ENCODE results near the gene KLRB1. TPM values are rescaled to one million over a fixed set of nuclear protein-coding genes. Genes with fewer than 3 reads are reported as not detected.
"Not testable (repeated sequence)": the region's sequence is repeated elsewhere in the genome, so short reads cannot be mapped to it uniquely, and the experiment has no call there.

KLRB1 gene
- polyA plus RNA-seq: 5.7 TPM

- Mint-ChIP-seq H3K27ac (peak within 1 kb of the TSS in 1 of 3 donors; percentile 43), H3K9me3 (no peaks in the 10 kb centered on the region), H3K36me3 (peaks cover 3% of the 10 kb centered on the region), H3K4me3 (peak within 1 kb of the TSS in 1 of 4 donors; percentile 70), H3K27me3 (no peaks in the 10 kb centered on the region), H3K4me1 (peaks cover 0 to 4% (median 2%) of the 10 kb centered on the region in 3 donors)
These were observed at the start of gene KLRB1 for GRCh38 chr12:9607716-9608115. Gene KLRB1, minus strand, starts transcription at chr12:9607916. Its CDS starts 77 bp downstream, at chr12:9607839.

- H3K4me1 Mint-ChIP-seq: peaks cover 51 to 63% (median 56%) of the 10 kb centered on the region in 3 donors
- H3K27me3 Mint-ChIP-seq: no peaks in the 10 kb centered on the region
- H3K9me3 Mint-ChIP-seq: no peaks in the 10 kb centered on the region
- H3K4me3 Mint-ChIP-seq: peak overlapping the region; percentile 69 to 99 (median 82)
- peaks cover 12% of the 10 kb centered on the region for H3K36me3 Mint-ChIP-seq
- H3K27ac Mint-ChIP-seq: peak overlapping the region; percentile 86 to 99 (median 99)
These were observed 43.6 kb upstream of the KLRB1 start for GRCh38 chr12:9651265-9651729.

DNA sequence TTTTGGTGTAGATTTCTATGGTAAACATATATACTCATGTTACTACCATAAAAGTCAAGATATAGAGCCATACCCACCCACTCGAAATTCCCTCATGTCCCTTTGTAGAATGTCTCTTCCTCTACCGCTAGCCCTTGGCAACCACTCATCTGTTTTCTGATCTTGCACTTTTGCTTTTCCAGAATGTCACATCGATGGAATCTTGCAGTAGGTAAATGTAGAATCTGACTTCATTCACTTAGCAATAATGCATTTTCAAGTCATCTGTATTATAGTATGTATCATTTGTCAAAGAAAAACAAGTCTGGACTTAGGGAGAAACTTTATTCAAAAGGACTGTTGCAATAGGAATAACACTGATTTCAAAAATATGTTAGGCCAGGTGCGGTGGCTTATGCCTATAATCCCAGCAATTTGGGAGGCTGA lies 42.4 kb upstream of the KLRB1 start:
- Mint-ChIP-seq H3K27me3 (no peaks in the 10 kb centered on the region), H3K9me3 (peaks cover 0 to 3% (median 1%) of the 10 kb centered on the region in 3 donors), H3K4me1 (peaks cover 45 to 52% (median 49%) of the 10 kb centered on the region in 3 donors), H3K4me3 (peak overlapping the region; percentile 95 to 100 (median 99)), H3K27ac (peak overlapping the region; percentile 86 to 99 (median 99)), H3K36me3 (peaks cover 7% of the 10 kb centered on the region)

DNA sequence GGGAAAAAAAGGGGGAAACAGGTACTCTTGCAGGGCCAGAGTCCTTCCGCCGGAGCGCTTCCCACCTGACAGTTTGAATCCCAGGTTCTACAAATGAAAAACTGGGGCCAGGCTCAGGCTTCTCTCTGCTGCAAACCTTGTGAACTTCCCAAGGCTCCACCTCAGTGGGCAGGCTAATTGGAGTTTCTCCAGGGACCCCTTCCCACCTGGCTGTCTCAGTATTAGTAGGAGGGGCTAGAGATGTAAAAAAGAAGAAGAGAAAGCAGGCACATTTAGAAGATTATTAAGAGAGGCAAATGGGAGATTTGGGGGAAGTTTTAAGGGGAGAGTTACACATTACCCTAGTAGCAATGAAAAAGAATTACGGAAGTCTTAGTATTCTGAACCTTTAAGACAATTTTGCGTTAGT lies 41.8 kb upstream of the KLRB1 start:
- peaks cover 0 to 4% (median 3%) of the 10 kb centered on the region in 3 donors for H3K9me3 Mint-ChIP-seq
- H3K4me1 Mint-ChIP-seq: peaks cover 41 to 49% (median 44%) of the 10 kb centered on the region in 3 donors
- H3K36me3 Mint-ChIP-seq: peaks cover 7% of the 10 kb centered on the region
- peak overlapping the region; percentile 86 to 99 (median 99) for H3K27ac Mint-ChIP-seq
- peak overlapping the region; percentile 95 to 100 (median 99) for H3K4me3 Mint-ChIP-seq
- no peaks in the 10 kb centered on the region for H3K27me3 Mint-ChIP-seq

DNA sequence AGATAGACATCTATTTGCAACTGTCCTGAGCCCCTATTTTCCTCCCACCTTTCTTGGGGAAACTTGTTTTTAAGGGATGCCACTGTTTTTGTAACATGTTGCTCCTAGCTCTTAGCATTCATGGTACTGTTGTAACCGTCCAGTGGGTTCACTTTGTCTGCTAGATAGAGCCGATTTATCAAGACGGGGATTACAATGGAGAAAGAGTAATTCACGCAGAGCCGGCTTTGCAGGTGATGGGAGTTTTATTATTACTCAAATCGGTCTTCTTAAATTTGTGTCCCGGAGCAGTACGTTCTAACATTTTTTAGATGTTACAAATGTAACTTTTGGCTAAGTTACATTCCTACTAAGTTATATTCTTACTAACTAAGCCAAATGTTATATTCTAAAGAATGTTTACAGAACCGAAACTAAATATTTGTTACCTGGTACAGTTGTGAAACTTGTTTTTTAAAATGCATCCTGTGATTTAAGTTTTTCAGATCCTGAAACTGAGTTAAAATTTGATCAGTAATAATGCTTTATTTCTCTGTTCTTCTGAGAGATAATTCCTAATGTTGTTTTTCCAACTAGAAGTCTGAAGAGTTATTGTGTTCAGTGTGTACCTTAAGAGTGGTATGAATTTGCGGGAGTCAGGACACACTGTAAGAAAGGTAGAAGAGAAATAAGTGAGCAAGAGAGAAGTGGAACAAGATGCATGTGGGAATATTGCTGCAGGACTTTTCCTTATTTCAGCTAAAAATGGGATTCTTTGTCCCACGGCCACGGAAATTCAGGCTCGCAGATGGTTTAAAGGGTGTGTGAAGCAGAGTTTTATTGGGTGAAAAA lies 41.2 kb upstream of the KLRB1 start:
- peaks cover 38 to 49% (median 44%) of the 10 kb centered on the region in 3 donors for H3K4me1 Mint-ChIP-seq
- no peaks in the 10 kb centered on the region for H3K27me3 Mint-ChIP-seq
- H3K36me3 Mint-ChIP-seq: peaks cover 4% of the 10 kb centered on the region
- peak overlapping the region; percentile 95 to 100 (median 99) for H3K4me3 Mint-ChIP-seq
- peaks cover 0 to 4% (median 3%) of the 10 kb centered on the region in 3 donors for H3K9me3 Mint-ChIP-seq
- H3K27ac Mint-ChIP-seq: peak overlapping the region; percentile 86 to 99 (median 99)

- peak overlapping the region; percentile 86 to 99 (median 99) for H3K27ac Mint-ChIP-seq
- peaks cover 1% of the 10 kb centered on the region for H3K36me3 Mint-ChIP-seq
- peak overlapping the region; percentile 95 to 100 (median 99) for H3K4me3 Mint-ChIP-seq
- H3K9me3 Mint-ChIP-seq: peaks cover 0 to 4% (median 3%) of the 10 kb centered on the region in 3 donors
- no peaks in the 10 kb centered on the region for H3K27me3 Mint-ChIP-seq
- H3K4me1 Mint-ChIP-seq: peaks cover 31 to 46% (median 41%) of the 10 kb centered on the region in 3 donors
These were observed 40.3 kb upstream of the KLRB1 start for GRCh38 chr12:9647825-9648700.

- Mint-ChIP-seq H3K4me1 (peaks cover 31 to 49% (median 40%) of the 10 kb centered on the region in 3 donors), H3K36me3 (peaks cover 1% of the 10 kb centered on the region), H3K27ac (peak overlapping the region; percentile 86 to 99 (median 99)), H3K9me3 (peaks cover 0 to 4% (median 3%) of the 10 kb centered on the region in 3 donors), H3K4me3 (peak overlapping the region; percentile 95 to 100 (median 99)), H3K27me3 (no peaks in the 10 kb centered on the region)
These were observed 39.4 kb upstream of the KLRB1 start for GRCh38 chr12:9646794-9647781.

- H3K27me3 Mint-ChIP-seq, H3K9me3 Mint-ChIP-seq, H3K36me3 Mint-ChIP-seq: not testable (repeated sequence)
- Mint-ChIP-seq H3K27ac (peak overlapping the region; percentile 2 to 81 (median 18)), H3K4me1 (peaks cover 24 to 45% (median 30%) of the 10 kb centered on the region in 3 donors), H3K4me3 (peak overlapping the region; percentile 6 to 93 (median 68))
These were observed 37.4 kb upstream of the KLRB1 start for GRCh38 chr12:9644985-9645551.

- no peaks in the 10 kb centered on the region for H3K27me3 Mint-ChIP-seq
- H3K9me3 Mint-ChIP-seq: peaks cover 0 to 4% (median 3%) of the 10 kb centered on the region in 3 donors
- no peaks in the 10 kb centered on the region for H3K36me3 Mint-ChIP-seq
- H3K4me3 Mint-ChIP-seq: peak overlapping the region; percentile 82 to 95 (median 92)
- peak overlapping the region in 2 of 3 donors; percentile 77 to 88 for H3K27ac Mint-ChIP-seq
- H3K4me1 Mint-ChIP-seq: peaks cover 26 to 37% (median 37%) of the 10 kb centered on the region in 3 donors
These were observed 35.5 kb upstream of the KLRB1 start for GRCh38 chr12:9643266-9643660.

- H3K27ac Mint-ChIP-seq: peak overlapping the region in 2 of 3 donors; percentile 77 to 88
- peaks cover 30 to 40% (median 37%) of the 10 kb centered on the region in 3 donors for H3K4me1 Mint-ChIP-seq
- H3K36me3 Mint-ChIP-seq: no peaks in the 10 kb centered on the region
- H3K4me3 Mint-ChIP-seq: peak overlapping the region; percentile 82 to 95 (median 92)
- no peaks in the 10 kb centered on the region for H3K27me3 Mint-ChIP-seq
- peaks cover 0 to 4% (median 3%) of the 10 kb centered on the region in 3 donors for H3K9me3 Mint-ChIP-seq
These were observed 35.0 kb upstream of the KLRB1 start for GRCh38 chr12:9642606-9643265.

DNA sequence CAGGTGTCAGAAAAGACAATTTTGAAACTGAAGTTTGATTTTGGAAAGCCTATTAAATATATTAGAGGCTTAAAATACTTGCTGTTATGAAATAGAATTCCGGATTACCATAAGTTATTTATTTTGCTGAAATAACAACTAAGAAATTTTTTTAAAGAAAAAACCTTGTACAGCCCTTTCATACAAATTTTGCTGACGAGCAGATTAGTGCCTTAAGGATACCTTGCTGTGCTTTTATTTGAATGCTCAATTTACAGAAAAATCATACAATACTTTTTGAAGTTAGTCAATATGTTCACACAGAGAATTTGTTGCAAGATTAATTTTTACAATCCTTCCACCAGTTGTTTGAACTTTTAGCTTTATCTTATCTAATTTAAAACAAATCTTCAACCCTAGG lies 32.3 kb upstream of the KLRB1 start:
- Mint-ChIP-seq H3K27ac (peak overlapping the region in 1 of 3 donors; percentile 18), H3K36me3 (peaks cover 5% of the 10 kb centered on the region), H3K4me1 (peaks cover 40 to 51% (median 47%) of the 10 kb centered on the region in 3 donors), H3K27me3 (peaks cover 3% of the 10 kb centered on the region), H3K9me3 (peaks cover 0 to 3% (median under 1%) of the 10 kb centered on the region in 3 donors), H3K4me3 (no peak overlapping the region)

DNA sequence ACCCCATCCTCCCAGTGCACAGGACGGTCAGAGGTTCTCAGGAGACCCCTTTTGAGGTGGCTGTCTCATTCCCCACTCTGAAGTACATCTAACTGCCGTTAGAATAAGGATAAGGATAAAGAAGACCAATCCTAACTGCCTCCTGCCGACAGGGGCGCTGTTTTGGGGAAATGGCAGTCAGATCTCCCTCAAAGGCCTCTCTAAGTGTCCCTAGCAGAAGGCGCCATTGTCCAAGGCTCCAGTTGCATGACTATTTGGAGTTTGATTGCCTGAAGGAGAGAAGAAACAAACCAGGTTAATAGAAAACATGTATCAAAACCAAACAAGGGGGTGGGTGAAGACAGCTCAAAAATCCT lies 29.1 kb upstream of the KLRB1 start:
- Mint-ChIP-seq H3K36me3 (peaks cover 8% of the 10 kb centered on the region), H3K9me3 (peaks cover 0 to 3% (median 0%) of the 10 kb centered on the region in 3 donors), H3K4me3 (peak overlapping the region in 2 of 4 donors; percentile 27 to 58), H3K4me1 (peaks cover 38 to 49% (median 42%) of the 10 kb centered on the region in 3 donors), H3K27me3 (peaks cover 3% of the 10 kb centered on the region), H3K27ac (peak overlapping the region in 1 of 3 donors; percentile 80)

All from IgD-negative memory B cell (primary cell).